Measurements from ENCODE around the gene MEGF6. TPM values are rescaled to one million over a fixed set of nuclear protein-coding genes. Genes with fewer than 3 reads are reported as not detected.

Gene MEGF6
- total RNA-seq, 4 donors from 2014 or later: 66.7 to 120 (median 74.5) TPM

DNA sequence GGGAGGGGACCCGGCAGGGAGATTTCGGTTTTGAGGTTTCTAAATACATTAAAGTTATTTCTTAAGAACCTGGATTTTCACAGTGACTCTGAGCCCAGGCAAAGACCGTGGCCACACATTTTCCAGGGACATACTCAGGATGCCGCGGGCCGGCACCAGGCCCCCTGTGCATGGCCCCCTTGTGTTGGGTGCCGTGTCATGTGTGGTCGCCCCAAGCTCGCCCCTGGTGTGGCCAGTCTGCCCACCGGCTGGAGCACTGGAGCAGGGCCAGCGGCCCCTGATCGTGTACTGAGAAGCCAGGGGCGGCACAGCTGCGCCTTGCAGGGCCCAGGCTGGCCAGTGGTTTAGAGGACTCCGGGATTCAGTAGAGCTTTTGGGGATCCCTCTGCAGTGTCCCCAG lies 130.3 kb downstream of the MEGF6 start:
- Histone ChIP-seq H3K4me1 (peaks cover 24% of the 10 kb centered on the region), H3K9me3 (no peaks in the 10 kb centered on the region), H3K27ac (no peak overlapping the region), H3K36me3 (no peaks in the 10 kb centered on the region), H3K4me3 (no peak overlapping the region), H3K27me3 (peaks cover 2% of the 10 kb centered on the region)
- 49% methylated on average over 3 of the region's 15 CpGs for WGBS
- DNase-seq (ENCODE audit: low spot score in 2 of 2): no peak
- TF ChIP-seq, protein P1, sequence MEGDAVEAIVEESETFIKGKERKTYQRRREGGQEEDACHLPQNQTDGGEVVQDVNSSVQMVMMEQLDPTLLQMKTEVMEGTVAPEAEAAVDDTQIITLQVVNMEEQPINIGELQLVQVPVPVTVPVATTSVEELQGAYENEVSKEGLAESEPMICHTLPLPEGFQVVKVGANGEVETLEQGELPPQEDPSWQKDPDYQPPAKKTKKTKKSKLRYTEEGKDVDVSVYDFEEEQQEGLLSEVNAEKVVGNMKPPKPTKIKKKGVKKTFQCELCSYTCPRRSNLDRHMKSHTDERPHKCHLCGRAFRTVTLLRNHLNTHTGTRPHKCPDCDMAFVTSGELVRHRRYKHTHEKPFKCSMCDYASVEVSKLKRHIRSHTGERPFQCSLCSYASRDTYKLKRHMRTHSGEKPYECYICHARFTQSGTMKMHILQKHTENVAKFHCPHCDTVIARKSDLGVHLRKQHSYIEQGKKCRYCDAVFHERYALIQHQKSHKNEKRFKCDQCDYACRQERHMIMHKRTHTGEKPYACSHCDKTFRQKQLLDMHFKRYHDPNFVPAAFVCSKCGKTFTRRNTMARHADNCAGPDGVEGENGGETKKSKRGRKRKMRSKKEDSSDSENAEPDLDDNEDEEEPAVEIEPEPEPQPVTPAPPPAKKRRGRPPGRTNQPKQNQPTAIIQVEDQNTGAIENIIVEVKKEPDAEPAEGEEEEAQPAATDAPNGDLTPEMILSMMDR (IDR thresholded peaks at IDR 0.05): no peak
- no peak for TF ChIP-seq POLR2AphosphoS5 (IDR thresholded peaks at IDR 0.05)

DNA sequence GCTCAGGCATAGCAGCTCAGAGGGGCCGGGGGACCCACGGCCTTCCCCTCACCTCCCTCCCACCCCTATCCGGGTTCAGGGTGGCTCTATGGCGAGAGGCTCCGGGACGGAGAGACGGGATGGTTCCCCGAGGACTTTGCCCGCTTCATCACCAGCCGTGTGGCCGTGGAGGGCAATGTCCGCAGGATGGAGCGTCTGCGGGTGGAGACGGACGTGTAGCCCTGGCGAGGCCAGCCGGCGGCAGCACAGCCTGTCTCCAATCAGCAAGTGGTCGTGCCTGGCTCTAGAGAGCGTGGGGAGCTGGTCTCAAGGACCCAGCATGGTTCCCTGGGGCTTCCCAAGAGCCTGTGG lies 131.0 kb downstream of the MEGF6 start:
- Histone ChIP-seq H3K4me1 (peaks cover 24% of the 10 kb centered on the region), H3K4me3 (no peak overlapping the region), H3K36me3 (no peaks in the 10 kb centered on the region), H3K27ac (no peak overlapping the region), H3K9me3 (no peaks in the 10 kb centered on the region), H3K27me3 (peaks cover 2% of the 10 kb centered on the region)
- TF ChIP-seq, protein P1 (IDR thresholded peaks at IDR 0.05): no peak
- TF ChIP-seq POLR2AphosphoS5 (IDR thresholded peaks at IDR 0.05): no peak
- TF ChIP-seq EP300 (IDR thresholded peaks at IDR 0.05): no peak
- no peak for TF ChIP-seq POLR2A (IDR thresholded peaks at IDR 0.05)
- DNase-seq (ENCODE audit: low spot score in 2 of 2): no peak
- WGBS: 94% methylated on average over 15 of the region's 21 CpGs

DNA sequence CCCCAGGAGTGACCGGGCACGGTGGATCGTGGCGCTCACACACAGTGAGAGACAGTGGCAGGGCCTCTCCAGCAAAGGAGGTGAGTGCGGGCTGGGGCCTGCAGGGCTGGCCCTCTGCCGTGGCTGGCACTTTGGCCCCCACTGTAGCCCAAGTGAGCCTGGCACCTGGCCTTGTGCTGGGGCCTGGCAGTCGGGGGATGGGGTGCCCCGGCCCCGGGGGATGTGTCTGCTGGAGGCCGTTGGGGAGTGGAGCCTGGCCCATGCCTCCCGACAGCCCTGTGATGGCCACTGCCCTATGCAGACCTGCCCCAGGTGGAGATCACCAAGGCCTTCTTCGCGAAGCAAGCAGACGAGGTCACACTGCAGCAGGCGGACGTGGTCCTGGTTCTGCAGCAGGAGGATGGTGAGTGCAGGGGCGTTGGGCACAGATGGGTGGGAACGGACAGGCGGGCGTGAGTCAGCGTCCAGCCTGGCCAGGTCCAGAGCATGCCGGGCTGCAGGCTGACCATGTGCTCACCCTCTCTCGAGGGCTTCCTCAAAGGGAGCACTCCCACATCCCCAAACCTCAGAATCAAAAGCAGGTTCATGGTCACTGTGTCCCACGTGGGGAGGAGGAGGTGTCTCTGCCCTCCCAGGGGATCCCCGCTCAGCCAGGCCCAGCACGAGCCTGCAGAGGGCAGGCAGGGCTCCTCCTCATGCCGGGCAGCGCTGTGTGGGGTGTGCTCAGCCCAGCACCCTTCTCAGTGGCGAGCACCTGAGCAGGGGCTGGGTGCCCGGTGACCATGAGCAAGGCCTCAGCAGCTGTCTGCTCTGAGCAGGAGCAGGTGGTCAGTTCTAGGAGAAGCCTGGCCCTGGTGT lies 131.6 kb downstream of the MEGF6 start:
- H3K4me3 ChIP-seq: no peak overlapping the region
- no peak for TF ChIP-seq POLR2A (IDR thresholded peaks at IDR 0.05)
- TF ChIP-seq EP300 (IDR thresholded peaks at IDR 0.05): no peak
- H3K27me3 ChIP-seq: peaks cover 2% of the 10 kb centered on the region
- WGBS: 66% methylated on average over 19 of the region's 30 CpGs
- no peaks in the 10 kb centered on the region for H3K36me3 ChIP-seq
- no peak overlapping the region for H3K27ac ChIP-seq
- H3K4me1 ChIP-seq: peaks cover 24% of the 10 kb centered on the region
- DNase-seq (ENCODE audit: low spot score in 2 of 2): no peak
- H3K9me3 ChIP-seq: no peaks in the 10 kb centered on the region

DNA sequence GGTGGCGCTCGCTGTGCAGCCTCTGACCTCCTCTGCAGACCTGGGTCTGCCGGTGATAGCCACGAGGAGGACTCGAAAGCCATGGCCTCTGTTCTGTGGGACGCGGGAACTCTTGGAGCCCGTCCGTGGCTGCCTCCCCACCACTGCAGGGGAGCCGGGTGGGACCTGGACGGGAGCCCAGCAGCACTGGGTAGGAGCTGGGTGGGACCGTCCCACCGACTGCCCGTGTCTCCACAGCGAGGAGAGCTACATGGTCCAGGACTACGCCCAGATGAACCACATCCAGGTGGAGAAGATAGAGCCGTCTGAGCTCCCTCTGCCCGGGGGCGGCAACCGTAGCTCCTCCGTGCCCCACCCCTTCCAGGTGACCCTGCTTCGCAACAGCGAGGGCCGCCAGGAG lies 133.1 kb downstream of the MEGF6 start:
- H3K4me3 ChIP-seq: no peak overlapping the region
- no peak for TF ChIP-seq POLR2A (IDR thresholded peaks at IDR 0.05)
- TF ChIP-seq POLR2AphosphoS5 (IDR thresholded peaks at IDR 0.05): no peak
- TF ChIP-seq, protein P1 (IDR thresholded peaks at IDR 0.05): no peak
- TF ChIP-seq EP300 (IDR thresholded peaks at IDR 0.05): no peak
- peaks cover 29% of the 10 kb centered on the region for H3K4me1 ChIP-seq
- H3K27ac ChIP-seq: no peak overlapping the region
- no peaks in the 10 kb centered on the region for H3K36me3 ChIP-seq
- peaks cover 1% of the 10 kb centered on the region for H3K27me3 ChIP-seq
- H3K9me3 ChIP-seq: no peaks in the 10 kb centered on the region
- 40% methylated on average over 3 of the region's 24 CpGs for WGBS
- no peak for DNase-seq (ENCODE audit: low spot score in 2 of 2)

DNA sequence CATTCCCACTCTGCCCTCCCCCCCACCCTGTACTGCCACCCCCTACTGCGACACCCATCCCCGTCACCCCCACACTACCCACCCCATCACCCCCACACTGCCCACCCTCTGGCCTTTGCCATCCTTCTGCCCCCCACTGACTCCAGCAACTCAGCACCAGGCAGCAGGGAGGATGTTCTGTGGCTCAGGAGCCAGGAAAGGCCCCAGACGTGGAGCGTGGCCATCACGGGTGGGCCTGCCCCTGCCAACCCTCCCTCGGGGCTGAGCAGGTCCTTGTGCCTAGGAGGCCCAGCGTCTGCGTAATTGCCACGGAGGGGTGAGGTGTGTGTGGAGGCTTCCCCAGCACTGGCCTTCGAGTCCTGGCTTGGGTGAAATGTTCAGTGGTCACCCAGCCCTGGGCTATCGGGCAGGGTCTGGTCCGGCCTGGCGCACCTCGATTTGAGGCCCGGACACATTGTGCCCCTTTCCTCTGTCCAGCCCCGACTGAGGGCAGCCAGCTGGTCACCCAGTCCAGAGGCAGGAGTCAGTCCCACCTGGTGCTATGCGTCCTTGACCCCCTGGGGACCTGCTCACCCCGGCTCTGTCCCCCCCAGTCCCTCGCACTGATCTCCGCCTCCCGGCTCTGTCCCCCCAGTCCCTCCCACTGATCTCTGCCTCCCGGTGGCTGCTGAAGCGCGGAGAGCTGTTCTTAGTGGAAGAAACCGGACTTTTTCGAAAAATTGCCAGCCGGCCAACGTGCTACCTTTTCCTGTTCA lies 133.9 kb downstream of the MEGF6 start:
- Histone ChIP-seq H3K4me1 (peaks cover 29% of the 10 kb centered on the region), H3K4me3 (no peak overlapping the region), H3K9me3 (no peaks in the 10 kb centered on the region), H3K36me3 (no peaks in the 10 kb centered on the region), H3K27ac (no peak overlapping the region), H3K27me3 (no peaks in the 10 kb centered on the region)
- TF ChIP-seq, protein P1 (IDR thresholded peaks at IDR 0.05): no peak
- TF ChIP-seq EP300 (IDR thresholded peaks at IDR 0.05) (no peak), POLR2A (IDR thresholded peaks at IDR 0.05) (no peak), POLR2AphosphoS5 (IDR thresholded peaks at IDR 0.05) (no peak)
- no peak for DNase-seq (ENCODE audit: low spot score in 2 of 2)
- WGBS: 77% methylated on average over 16 of the region's 28 CpGs

All from suprapubic skin (tissue), 4 donors.